Measurements from ENCODE around the gene KLK6. TPM values are rescaled to one million over a fixed set of nuclear protein-coding genes. Genes with fewer than 3 reads are reported as not detected.

The KLK6 gene
- total RNA-seq, 4 donors from 2014 or later, result not detected

DNA sequence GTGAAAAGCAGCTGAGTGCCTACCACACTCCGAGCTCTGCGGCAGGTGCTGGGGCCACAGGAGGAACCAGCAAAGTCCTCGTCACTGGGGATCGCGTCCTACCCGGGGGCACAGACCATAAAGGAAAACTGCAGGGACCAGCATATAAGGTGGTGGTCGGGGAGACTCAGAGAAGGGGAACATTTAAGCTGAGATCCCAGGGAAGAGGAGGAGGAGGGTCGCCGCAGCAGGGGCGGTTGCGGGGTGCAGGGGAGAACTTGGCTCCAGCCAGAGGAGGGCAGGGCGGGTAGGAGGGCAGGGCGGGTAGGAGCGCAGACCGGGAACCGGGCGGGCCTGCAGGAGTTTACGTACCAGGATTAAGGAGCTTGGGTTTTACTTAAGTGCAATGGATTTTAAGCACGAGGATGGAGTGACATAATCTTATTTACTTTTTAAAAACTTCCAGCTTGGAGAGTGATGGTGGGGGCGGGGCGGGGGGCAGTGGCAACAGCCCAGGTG is 57.2 kb downstream of the KLK6 start:
- H3K36me3 ChIP-seq, result no peaks in the 10 kb centered on the region
- no peaks in the 10 kb centered on the region for H3K27me3 ChIP-seq
- DNase-seq, result no peak
- H3K9me3 ChIP-seq, result no peaks in the 10 kb centered on the region
- intact Hi-C loops (cut with DNase I), result no loop called here
- TF ChIP-seq POLR2A (IDR thresholded peaks at IDR 0.05), result no peak
- TF ChIP-seq CTCF (IDR thresholded peaks at IDR 0.05), result no peak
- no peak overlapping the region for H3K27ac ChIP-seq
- H3K4me3 ChIP-seq (replicated peaks in 1 of 3), result no peak overlapping the region
- peaks cover 6 to 12% of the 10 kb centered on the region in 2 donors for H3K4me1 ChIP-seq
- WGBS, 2 donors, result 17 to 18% methylated on average over 21 of the region's 21 CpGs

DNA sequence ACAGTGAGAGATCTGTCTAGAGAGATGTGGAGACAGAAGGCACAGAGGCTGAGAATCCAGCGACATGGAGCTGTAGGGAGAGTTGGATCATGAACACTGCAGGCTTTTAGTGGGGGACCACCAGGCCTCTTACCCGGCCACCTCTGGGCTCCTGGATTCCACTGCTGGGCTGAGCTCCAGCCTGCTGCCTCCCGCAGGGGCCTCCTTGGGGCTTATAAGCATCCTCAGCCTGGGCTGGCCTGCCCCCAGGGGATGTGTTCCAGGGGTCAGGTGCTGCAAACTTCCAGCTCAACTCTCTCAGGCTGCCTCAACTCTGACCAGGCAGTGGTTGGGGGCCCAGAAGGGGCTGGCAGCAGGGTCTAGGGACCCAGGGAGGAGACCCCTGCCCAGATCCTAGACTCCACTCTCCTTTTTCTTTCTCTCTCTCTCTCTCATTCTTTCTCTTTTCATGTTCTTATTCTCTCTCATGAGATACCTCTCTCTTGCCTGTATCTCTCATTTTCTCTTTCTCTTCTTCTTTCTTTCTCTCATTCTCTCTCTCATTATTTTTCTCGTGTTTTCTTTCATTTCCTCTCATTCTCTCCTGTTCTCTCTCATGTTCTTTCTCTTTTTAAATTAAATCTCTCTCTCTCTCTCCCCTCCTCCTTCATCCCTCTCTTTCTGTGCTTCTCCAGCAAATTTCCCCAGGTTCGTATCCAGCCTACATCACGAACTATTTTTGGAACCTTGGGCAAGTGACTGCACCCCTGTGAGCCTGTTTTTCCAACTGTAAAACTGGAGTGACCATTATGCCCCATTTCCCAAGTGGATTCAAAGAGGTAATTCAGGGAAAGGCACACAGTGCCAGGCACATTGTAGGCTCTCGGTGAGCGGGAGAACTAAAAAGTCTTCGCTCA is 57.9 kb downstream of the KLK6 start, which contains the start of gene KLK4:
Gene KLK4, minus strand, starts transcription at position 190 of the 896 bp plus-strand sequence. CDS start 657 bp downstream, outside the sequence.
- H3K4me1 ChIP-seq, result peaks cover 6 to 12% of the 10 kb centered on the region in 2 donors
- H3K36me3 ChIP-seq, result no peaks in the 10 kb centered on the region
- intact Hi-C loops (cut with DNase I), result no loop called here
- WGBS, 2 donors, result 64 to 75% methylated on average over 9 of the region's 9 CpGs
- no peak within 1 kb of the TSS for H3K27ac ChIP-seq
- TF ChIP-seq CTCF (IDR thresholded peaks at IDR 0.05), result no peak
- H3K4me3 ChIP-seq (replicated peaks in 1 of 3), result no peak within 1 kb of the TSS
- no peaks in the 10 kb centered on the region for H3K9me3 ChIP-seq
- H3K27me3 ChIP-seq, result no peaks in the 10 kb centered on the region
- no peak for DNase-seq

GRCh38 chr19:50910722-50911121 is 58.7 kb downstream of the KLK6 start:
- Histone ChIP-seq H3K36me3 (no peaks in the 10 kb centered on the region), H3K27me3 (no peaks in the 10 kb centered on the region), H3K9me3 (no peaks in the 10 kb centered on the region), H3K4me3 (replicated peaks in 1 of 3) (no peak overlapping the region), H3K27ac (no peak overlapping the region), H3K4me1 (peaks cover 6 to 12% of the 10 kb centered on the region in 2 donors)
- WGBS, 2 donors, result 57 to 67% methylated on average over 4 of the region's 4 CpGs
- intact Hi-C loops (cut with DNase I), result no loop called here
- no peak for DNase-seq
- TF ChIP-seq CTCF (IDR thresholded peaks at IDR 0.05) (no peak), POLR2A (IDR thresholded peaks at IDR 0.05) (no peak)

DNA sequence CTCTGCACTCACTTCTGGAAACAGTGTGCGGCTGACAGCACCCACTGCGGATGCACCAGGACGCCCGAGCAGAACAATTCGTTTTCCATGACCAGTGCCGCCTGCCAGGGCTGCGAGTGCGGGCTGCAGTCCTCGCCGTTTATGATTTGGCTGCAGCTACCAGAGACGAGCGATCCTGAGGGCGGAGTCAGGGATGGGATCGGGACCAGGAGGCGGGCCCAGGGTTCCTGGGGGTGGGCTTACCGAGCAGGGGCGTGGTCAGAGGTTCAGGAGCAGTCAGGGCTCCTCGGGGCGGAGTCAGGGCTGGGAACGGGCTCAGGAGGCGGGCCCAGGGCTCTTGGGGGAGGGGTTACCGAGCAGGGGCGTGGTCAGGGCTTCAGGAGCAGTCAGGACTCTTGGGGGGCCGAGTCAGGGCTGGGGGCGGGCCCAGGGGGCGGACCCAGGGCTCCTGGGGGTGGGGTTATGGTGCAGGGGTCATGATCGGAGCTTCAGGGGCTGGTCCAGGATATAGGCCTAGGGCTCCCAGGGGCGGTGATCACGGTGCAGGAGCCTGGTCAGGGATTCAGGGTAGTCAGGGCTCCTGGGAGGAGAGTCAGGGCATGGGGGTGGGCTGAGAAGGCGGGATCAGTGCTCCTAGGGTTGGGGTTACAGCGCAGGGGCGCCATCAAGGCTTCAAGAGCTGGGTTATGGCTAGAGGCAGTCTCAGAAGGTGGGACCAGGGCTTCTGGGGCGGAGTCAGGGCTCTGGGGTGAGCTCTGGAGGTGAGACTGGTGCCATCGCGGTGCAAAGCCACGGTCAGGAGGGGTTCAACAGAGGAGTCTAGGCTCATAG is 59.9 kb downstream of the KLK6 start:
- Histone ChIP-seq H3K27me3 (no peaks in the 10 kb centered on the region), H3K4me3 (replicated peaks in 1 of 3) (peak overlapping the region in 1 of 3 donors; percentile 17), H3K36me3 (no peaks in the 10 kb centered on the region), H3K4me1 (peaks cover 6 to 12% of the 10 kb centered on the region in 2 donors), H3K9me3 (no peaks in the 10 kb centered on the region), H3K27ac (no peak overlapping the region)
- intact Hi-C loops (cut with DNase I), result no loop called here
- DNase-seq, result peak; percentile 76
- 4 to 8% methylated on average over 22 to 26 of the region's 36 CpGs for WGBS, 2 donors
- TF ChIP-seq POLR2A (IDR thresholded peaks at IDR 0.05) (peak in 1 of 2 donors; percentile 31), CTCF (IDR thresholded peaks at IDR 0.05) (no peak)

Other genes with a start within 250 kb of the KLK6 start
- gene SHANK1, start 249.8 kb downstream of the KLK6 start, total RNA-seq, result under 1 TPM in 2 of 4 donors, not detected in 2; 0.10 to 0.45 TPM
- gene CLEC11A, start 246.2 kb downstream of the KLK6 start, total RNA-seq, result 10 to 100 TPM in 1 of 4 donors, 1 to 10 TPM in 3; 5.0 to 16.0 (median 8.9) TPM
- not detected for gene GPR32, start 199.1 kb downstream of the KLK6 start, total RNA-seq
- not detected for gene ACP4, start 179.2 kb downstream of the KLK6 start, total RNA-seq
- 1 to 10 TPM in 2 of 4 donors, under 1 TPM in 1, not detected in 1; 0.67 to 6.6 (median 6.1) TPM for gene KLK1, start 145.8 kb downstream of the KLK6 start, total RNA-seq
- 1 to 10 TPM in 2 of 4 donors, under 1 TPM in 1, not detected in 1; 0.81 to 2.8 (median 1.8) TPM for gene KLK15, start 136.0 kb downstream of the KLK6 start, total RNA-seq
- 1 to 10 TPM in 1 of 4 donors, under 1 TPM in 1, not detected in 2; 0.54 to 1.3 TPM for gene KLK3, start 114.7 kb downstream of the KLK6 start, total RNA-seq
- gene KLK2, start 96.2 kb downstream of the KLK6 start, total RNA-seq, result 10 to 100 TPM in 1 of 4 donors, 1 to 10 TPM in 3; 2.8 to 11.0 (median 5.0) TPM
- gene KLK4, start 58.2 kb downstream of the KLK6 start, total RNA-seq, result 1 to 10 TPM in 3 of 4 donors, not detected in 1; 1.1 to 3.1 (median 1.9) TPM
- gene KLK5, start 16.6 kb downstream of the KLK6 start, total RNA-seq, result under 1 TPM in 1 of 4 donors, not detected in 3; 0.44 TPM
- under 1 TPM in 2 of 4 donors, not detected in 2; 0.34 to 0.89 TPM for gene KLK7, start 14.3 kb upstream of the KLK6 start, total RNA-seq
- under 1 TPM in 1 of 4 donors, not detected in 3; 0.78 TPM for gene KLK8, start 32.0 kb upstream of the KLK6 start, total RNA-seq
- gene KLK10, start 50.1 kb upstream of the KLK6 start, total RNA-seq, result under 1 TPM in 1 of 4 donors, not detected in 3; 0.63 TPM
- gene KLK11, start 57.0 kb upstream of the KLK6 start, total RNA-seq, result under 1 TPM in 2 of 4 donors, not detected in 2; 0.40 to 0.93 TPM
- not detected for gene KLK12, start 65.4 kb upstream of the KLK6 start, total RNA-seq
- under 1 TPM in 2 of 4 donors, not detected in 2; 0.22 to 0.73 TPM for gene KLK13, start 95.5 kb upstream of the KLK6 start, total RNA-seq
- gene KLK14, start 113.3 kb upstream of the KLK6 start, total RNA-seq, result not detected
- gene CTU1, start 138.8 kb upstream of the KLK6 start, total RNA-seq, result 10 to 100 TPM in 2 of 4 donors, 1 to 10 TPM in 2; 7.5 to 13.6 (median 9.3) TPM
- gene SIGLEC9, start 155.3 kb upstream of the KLK6 start, total RNA-seq, result 1 to 10 TPM; 1.2 to 3.1 (median 1.9) TPM
- gene SIGLEC7, start 172.7 kb upstream of the KLK6 start, total RNA-seq, result 1 to 10 TPM in 1 of 4 donors, under 1 TPM in 1, not detected in 2; 0.54 to 1.0 TPM

Data from thyroid gland (tissue), 4 donors.